NT2/D1 (cell line): Measurements from ENCODE around the gene MAP1LC3C.

ENCODE experiments used
- DNase-seq: peaks from one replicate; pipeline ENCODE4 v3.0.0-alpha.2; 2011; ENCODE audit warnings: low read depth, low spot score
- H3K27me3 ChIP-seq: 2 replicates; pipeline ENCODE4 v1.6.0; 2011; ENCODE audit warnings: mild to moderate bottlenecking; ENCODE audit not compliant: insufficient read length, insufficient read depth
- H3K36me3 ChIP-seq: 2 replicates; pipeline ENCODE4 v1.6.1; 2011; ENCODE audit warnings: mild to moderate bottlenecking, low read length, mixed read lengths; ENCODE audit not compliant: insufficient read depth, insufficient read length
- H3K4me1 ChIP-seq: 2 replicates; pipeline ENCODE4 v1.5.1; 2011; ENCODE audit not compliant: insufficient read depth, insufficient read length
- H3K4me3 ChIP-seq: 2 replicates; pipeline ENCODE4 v1.5.1; 2011; ENCODE audit warnings: low read depth; ENCODE audit not compliant: insufficient read length
- H3K9ac ChIP-seq: 2 replicates; pipeline ENCODE4 v1.6.0; 2011; ENCODE audit warnings: low read depth; ENCODE audit not compliant: insufficient read length
- H3K9me3 ChIP-seq: 2 replicates; pipeline ENCODE4 v1.5.1; 2011; ENCODE audit warnings: mild to moderate bottlenecking, low read length; ENCODE audit not compliant: insufficient read depth
- SUZ12 ChIP-seq: IDR thresholded peaks from 2 replicates; pipeline ENCODE4 v1.6.1; 2011; ENCODE audit not compliant: insufficient read length, insufficient read depth; ENCODE audit errors: extremely low read depth
- YY1 ChIP-seq: IDR thresholded peaks from 2 replicates; pipeline ENCODE4 v1.6.1; 2011; ENCODE audit not compliant: insufficient read length, insufficient read depth
- ZNF274 ChIP-seq: IDR thresholded peaks from 2 replicates; pipeline ENCODE4 v1.6.1; 2011; ENCODE audit warnings: mild to moderate bottlenecking, low read depth, low read length

Gene MAP1LC3C

GRCh38 chr1:242004751-242005495 lies 6.0 kb upstream of the MAP1LC3C start:
- Histone ChIP-seq H3K9ac (no peak overlapping the region), H3K4me1 (no peaks in the 10 kb centered on the region), H3K36me3 (no peaks in the 10 kb centered on the region), H3K27me3 (no peaks in the 10 kb centered on the region), H3K9me3 (no peaks in the 10 kb centered on the region), H3K4me3 (no peak overlapping the region)
- TF ChIP-seq SUZ12 = no peak
- TF ChIP-seq ZNF274 = no peak
- TF ChIP-seq YY1 = no peak
- peak; percentile 39 for DNase-seq

GRCh38 chr1:242002510-242002909 lies 3.6 kb upstream of the MAP1LC3C start:
- DNase-seq = no peak
- Histone ChIP-seq H3K4me3 (no peak overlapping the region), H3K4me1 (peaks cover 2% of the 10 kb centered on the region), H3K27me3 (no peaks in the 10 kb centered on the region), H3K36me3 (no peaks in the 10 kb centered on the region), H3K9me3 (no peaks in the 10 kb centered on the region), H3K9ac (no peak overlapping the region)
- TF ChIP-seq YY1 = no peak
- TF ChIP-seq ZNF274 = no peak
- no peak for TF ChIP-seq SUZ12

GRCh38 chr1:242002072-242002471 lies 3.2 kb upstream of the MAP1LC3C start:
- H3K9me3 ChIP-seq = no peaks in the 10 kb centered on the region
- TF ChIP-seq YY1 = no peak
- TF ChIP-seq ZNF274 = no peak
- no peak for TF ChIP-seq SUZ12
- no peak overlapping the region for H3K4me3 ChIP-seq
- DNase-seq = no peak
- H3K36me3 ChIP-seq = no peaks in the 10 kb centered on the region
- H3K4me1 ChIP-seq = peaks cover 2% of the 10 kb centered on the region
- no peak overlapping the region for H3K9ac ChIP-seq
- no peaks in the 10 kb centered on the region for H3K27me3 ChIP-seq

GRCh38 chr1:242000434-242000833 lies 1.5 kb upstream of the MAP1LC3C start:
- Histone ChIP-seq H3K9ac (no peak overlapping the region), H3K4me1 (peaks cover 2% of the 10 kb centered on the region), H3K36me3 (no peaks in the 10 kb centered on the region), H3K27me3 (no peaks in the 10 kb centered on the region), H3K4me3 (no peak overlapping the region), H3K9me3 (no peaks in the 10 kb centered on the region)
- DNase-seq = no peak
- TF ChIP-seq SUZ12 (no peak), ZNF274 (no peak), YY1 (no peak)

- Histone ChIP-seq H3K36me3 (no peaks in the 10 kb centered on the region), H3K4me1 (peaks cover 2% of the 10 kb centered on the region), H3K9ac (peak overlapping the region; percentile 23), H3K9me3 (no peaks in the 10 kb centered on the region), H3K4me3 (peak overlapping the region; percentile 36), H3K27me3 (no peaks in the 10 kb centered on the region)
- DNase-seq = peak; percentile 76
- TF ChIP-seq ZNF274 (no peak), SUZ12 (no peak), YY1 (no peak)
Observed at GRCh38 chr1:241998412-241998921, 431 bp downstream of the MAP1LC3C start.

- H3K27me3 ChIP-seq = no peaks in the 10 kb centered on the region
Observed at GRCh38 chr1:241997401-241997998, 1.4 kb downstream of the MAP1LC3C start.

GRCh38 chr1:241994171-241994570 lies 4.7 kb downstream of the MAP1LC3C start:
- H3K4me3 ChIP-seq = no peak overlapping the region
- DNase-seq = no peak
- no peaks in the 10 kb centered on the region for H3K9me3 ChIP-seq
- H3K9ac ChIP-seq = no peak overlapping the region
- TF ChIP-seq YY1 = no peak
- no peak for TF ChIP-seq ZNF274
- no peak for TF ChIP-seq SUZ12
- H3K4me1 ChIP-seq = peaks cover 4% of the 10 kb centered on the region
- no peaks in the 10 kb centered on the region for H3K36me3 ChIP-seq
- H3K27me3 ChIP-seq = no peaks in the 10 kb centered on the region

More at GRCh38 chr1:241997401-241997998, 1.4 kb downstream of the MAP1LC3C start:
- Histone ChIP-seq H3K36me3 (no peaks in the 10 kb centered on the region), H3K4me3 (no peak overlapping the region), H3K4me1 (peaks cover 5% of the 10 kb centered on the region), H3K9ac (no peak overlapping the region), H3K9me3 (no peaks in the 10 kb centered on the region)
- DNase-seq = no peak
- no peak for TF ChIP-seq YY1
- TF ChIP-seq SUZ12 = no peak
- TF ChIP-seq ZNF274 = no peak
